Panc1 (cell line): ENCODE data around the gene NRP1. TPM values are rescaled to one million over a fixed set of nuclear protein-coding genes. Genes with fewer than 3 reads are reported as not detected.
A peak's percentile ranks its signal among the peaks of the same experiment; 100 is the strongest.

Experiments used
- ATAC-seq: fragments of 200-7000 bp; cut with Tn5 transposase; 2 replicates; pipeline ENCODE4 v1.9.1; 2020; ENCODE audit warnings: mild to moderate bottlenecking, moderate library complexity
- BruUV-seq: library from RNA; stranded (reverse); fragments of 400-500 nt; replicated peaks from 2 replicates; lab custom pipeline; 2021; lab: Mats Ljungman, UMichigan
- CTCF ChIA-PET: fragments of 300-600 bp; sonication (Branson Sonifier 250); formaldehyde crosslinking; loops from one replicate; lab custom pipeline; 2022; ENCODE audit warnings: antibody characterized with exemption; lab: Charles Lee
- POLR2A ChIA-PET: fragments of 300-600 bp; sonication (Branson Sonifier 250); formaldehyde crosslinking; loops from one replicate; lab custom pipeline; 2022; ENCODE audit warnings: antibody characterized with exemption; lab: Charles Lee
- DNase-seq: peaks from one replicate; pipeline ENCODE4 v3.0.0-alpha.2; 2010; ENCODE audit warnings: low read depth, low spot score
- H3K27ac ChIP-seq: 2 replicates; pipeline ENCODE4 v1.5.1; 2011; ENCODE audit warnings: mild to moderate bottlenecking, low read length, inconsistent platforms
- H3K27me3 ChIP-seq: fragments of 200-500 bp; sonication (Bioruptor generic); 2 replicates; pipeline ENCODE4 v1.6.0; 2014; ENCODE audit warnings: low read length, inconsistent platforms; ENCODE audit not compliant: control insufficient read depth, insufficient read depth
- H3K36me3 ChIP-seq: fragments of 200-500 bp; sonication (Bioruptor generic); 2 replicates; pipeline ENCODE4 v1.5.1; 2014; ENCODE audit warnings: inconsistent platforms, mild to moderate bottlenecking, low read length, moderate library complexity; ENCODE audit not compliant: control insufficient read depth, insufficient read depth
- H3K4me1 ChIP-seq: 2 replicates; pipeline ENCODE4 v1.5.1; 2011; ENCODE audit warnings: inconsistent platforms, mild to moderate bottlenecking, low read length, moderate library complexity; ENCODE audit not compliant: control insufficient read depth, insufficient read depth
- H3K4me3 ChIP-seq, 2 experiments: 2 replicates each; pipeline ENCODE4 v1.5.1; 2011 to 2012; ENCODE audit warnings: low read depth in 2 of 2, low read length in 2 of 2, mild to moderate bottlenecking in 2 of 2, inconsistent platforms in 1 of 2, moderate library complexity in 1 of 2
- H3K9me3 ChIP-seq: fragments of 200-500 bp; sonication (Bioruptor generic); 2 replicates; pipeline ENCODE4 v1.5.1; 2014; ENCODE audit warnings: low read depth, mild to moderate bottlenecking, inconsistent platforms, low read length, moderate library complexity; ENCODE audit not compliant: control insufficient read depth, insufficient read depth
- POLR2AphosphoS5 ChIP-seq: IDR thresholded peaks from 2 replicates; pipeline ENCODE4 v1.6.1; 2012; ENCODE audit warnings: mild to moderate bottlenecking, low read depth, low read length, moderate library complexity
- REST ChIP-seq, 2 experiments: IDR thresholded peaks; 2 replicates each; pipeline ENCODE4 v1.6.1; 2011 to 2012; ENCODE audit warnings: low read depth in 2 of 2, control low read depth in 1 of 2, low read length in 1 of 2, mild to moderate bottlenecking in 1 of 2, moderate library complexity in 1 of 2; ENCODE audit not compliant: insufficient read depth in 1 of 2
- SIN3A ChIP-seq: IDR thresholded peaks from 2 replicates; pipeline ENCODE4 v1.6.1; 2012; ENCODE audit warnings: low read depth, mild to moderate bottlenecking, low read length, moderate library complexity, borderline replicate concordance; ENCODE audit not compliant: insufficient read depth
- TCF7L2 ChIP-seq: IDR thresholded peaks from 2 replicates; pipeline ENCODE4 v1.6.1; 2011; ENCODE audit warnings: mild to moderate bottlenecking, low read depth, low read length, inconsistent platforms
- in situ Hi-C: cut with HindIII; loops from 2 replicates; pipeline ENCODE4 v1.10.0; 2016; ENCODE audit warnings: low sequenced_read_pairs, low pct_unique_long_range_greater_than_20kb
- intact Hi-C: fragments of 100-400 bp; cut with micrococcal nuclease; formaldehyde crosslinking; loops from one replicate; pipeline ENCODE4 v1.10.0; 2022; ENCODE audit not compliant: unreplicated experiment
- total RNA-seq: library from RNA; stranded (reverse); gene quantifications from one replicate; pipeline ENCODE4 v1.2.1, GENCODE V29; 2021; ENCODE audit not compliant: unreplicated experiment
- TF ChIP-seq, protein P1 (sequence below): fragments of 450-650 bp; IDR thresholded peaks from 2 replicates; pipeline ENCODE4 v1.5.1; 2017; ENCODE audit warnings: mild to moderate bottlenecking

NRP1 gene
- total RNA-seq, 1 experiment from 2014 or later: 93.4 TPM

DNA sequence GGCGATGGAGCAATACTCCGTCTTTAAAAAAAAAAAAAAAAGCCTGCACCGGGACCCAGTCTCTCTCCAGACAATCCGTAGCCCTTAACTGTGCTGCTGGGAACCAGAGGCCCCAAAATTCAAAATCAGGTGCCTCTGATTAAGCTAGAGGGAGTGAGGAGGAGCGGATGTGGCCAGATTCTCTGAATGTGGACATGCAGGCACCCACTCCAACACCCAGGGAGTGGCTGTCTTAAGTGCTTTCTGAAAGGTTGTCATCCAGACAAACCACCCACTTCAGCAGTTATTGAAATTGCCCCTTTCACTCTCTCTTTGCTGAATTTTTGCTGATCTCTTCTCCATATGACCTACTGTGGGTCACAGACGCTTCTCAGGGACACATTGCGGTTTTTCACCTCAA lies 14.2 kb downstream of the NRP1 start:
- TF ChIP-seq, protein P1, sequence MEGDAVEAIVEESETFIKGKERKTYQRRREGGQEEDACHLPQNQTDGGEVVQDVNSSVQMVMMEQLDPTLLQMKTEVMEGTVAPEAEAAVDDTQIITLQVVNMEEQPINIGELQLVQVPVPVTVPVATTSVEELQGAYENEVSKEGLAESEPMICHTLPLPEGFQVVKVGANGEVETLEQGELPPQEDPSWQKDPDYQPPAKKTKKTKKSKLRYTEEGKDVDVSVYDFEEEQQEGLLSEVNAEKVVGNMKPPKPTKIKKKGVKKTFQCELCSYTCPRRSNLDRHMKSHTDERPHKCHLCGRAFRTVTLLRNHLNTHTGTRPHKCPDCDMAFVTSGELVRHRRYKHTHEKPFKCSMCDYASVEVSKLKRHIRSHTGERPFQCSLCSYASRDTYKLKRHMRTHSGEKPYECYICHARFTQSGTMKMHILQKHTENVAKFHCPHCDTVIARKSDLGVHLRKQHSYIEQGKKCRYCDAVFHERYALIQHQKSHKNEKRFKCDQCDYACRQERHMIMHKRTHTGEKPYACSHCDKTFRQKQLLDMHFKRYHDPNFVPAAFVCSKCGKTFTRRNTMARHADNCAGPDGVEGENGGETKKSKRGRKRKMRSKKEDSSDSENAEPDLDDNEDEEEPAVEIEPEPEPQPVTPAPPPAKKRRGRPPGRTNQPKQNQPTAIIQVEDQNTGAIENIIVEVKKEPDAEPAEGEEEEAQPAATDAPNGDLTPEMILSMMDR: no peak
- TF ChIP-seq POLR2AphosphoS5: no peak
- no peak for TF ChIP-seq SIN3A
- no peak for TF ChIP-seq TCF7L2
- no peak for TF ChIP-seq REST (IDR thresholded peaks at IDR 0.05; ENCODE audit: insufficient read depth in 1 of 2, low read depth in 2 of 2, low read length in 1 of 2)
- POLR2A ChIA-PET: interaction anchor here (0.6 to 0.7 kb wide), 2 partner anchors 47 to 931 kb away, joined by 3 to 10 read pairs; no protein-coding TSS in a partner anchor
- CTCF ChIA-PET: no interaction called here
- H3K4me3 ChIP-seq: no peak overlapping the region
- intact Hi-C loops: no loop called here
- peaks cover 9% of the 10 kb centered on the region; the same call in 1 of the 2 replicates for H3K36me3 ChIP-seq
- no peaks in the 10 kb centered on the region for H3K27me3 ChIP-seq
- in situ Hi-C loops: no loop called here
- no TSS peak for BruUV-seq
- peaks cover 42% of the 10 kb centered on the region for H3K4me1 ChIP-seq
- H3K9me3 ChIP-seq: no peaks in the 10 kb centered on the region
- H3K27ac ChIP-seq: 0 out of 2 replicates have a peak overlapping the region, but pooled peaks have one; percentile 65
- no peak for ATAC-seq
- DNase-seq: no peak

- H3K4me3 ChIP-seq: no peak overlapping the region
- ChIA-PET CTCF (no interaction called here), POLR2A (no interaction called here)
- no TSS peak for BruUV-seq
- no peaks in the 10 kb centered on the region for H3K36me3 ChIP-seq
- H3K4me1 ChIP-seq: peaks cover 36% of the 10 kb centered on the region; the same call in 1 of the 2 replicates
- no peak for TF ChIP-seq REST (IDR thresholded peaks at IDR 0.05; ENCODE audit: insufficient read depth in 1 of 2, low read depth in 2 of 2, low read length in 1 of 2)
- TF ChIP-seq POLR2AphosphoS5: no peak
- no peak for TF ChIP-seq SIN3A
- TF ChIP-seq, protein P1: no peak
- no peak for TF ChIP-seq TCF7L2
- peak overlapping the region; percentile 71; the same call in 1 of the 2 replicates for H3K27ac ChIP-seq
- intact Hi-C loops: no loop called here
- no peaks in the 10 kb centered on the region for H3K27me3 ChIP-seq
- H3K9me3 ChIP-seq: no peaks in the 10 kb centered on the region
- no peak for DNase-seq
- no peak for ATAC-seq
- in situ Hi-C loops: no loop called here
These were observed 18.6 kb downstream of the NRP1 start for GRCh38 chr10:33315891-33316290.
